ENCODE measurements around the gene MYL4.
"Not testable (repeated sequence)": the region's sequence is repeated elsewhere in the genome, so short reads cannot be mapped to it uniquely, and the experiment has no call there.

The MYL4 gene

GRCh38 chr17:47252209-47252608, 43.1 kb downstream of the MYL4 start:
- DNase-seq (ENCODE audit: insufficient read length, low spot score) (no peak), FAIRE-seq (no peak)
- no peak for TF ChIP-seq POLR2A (IDR thresholded peaks at IDR 0.05; ENCODE audit: low read depth, low read length)

- FAIRE-seq: no peak
- TF ChIP-seq POLR2A (IDR thresholded peaks at IDR 0.05; ENCODE audit: low read depth, low read length): no peak
- no peak for DNase-seq (ENCODE audit: insufficient read length, low spot score)
Observed at GRCh38 chr17:47252766-47253512, 43.8 kb downstream of the MYL4 start.

GRCh38 chr17:47253541-47254402, 44.6 kb downstream of the MYL4 start, which contains the start of gene ITGB3:
Gene ITGB3, plus strand, starts transcription at chr17:47253827. Its CDS starts 35 bp downstream, at chr17:47253862.
- peak; percentile 81 for DNase-seq (ENCODE audit: insufficient read length, low spot score)
- no peak for FAIRE-seq

GRCh38 chr17:47254403-47254943, 45.3 kb downstream of the MYL4 start:
- no peak for TF ChIP-seq POLR2A (IDR thresholded peaks at IDR 0.05; ENCODE audit: low read depth, low read length)
- DNase-seq (ENCODE audit: insufficient read length, low spot score): no peak
- no peak for FAIRE-seq

More at GRCh38 chr17:47253541-47254402, 44.6 kb downstream of the MYL4 start, which contains the start of gene ITGB3:
- no peak for TF ChIP-seq POLR2A (IDR thresholded peaks at IDR 0.05; ENCODE audit: low read depth, low read length)

- no peak for TF ChIP-seq POLR2A (IDR thresholded peaks at IDR 0.05; ENCODE audit: low read depth, low read length)
- FAIRE-seq: peak; percentile 92
- DNase-seq (ENCODE audit: insufficient read length, low spot score): peak; percentile 77
Observed at GRCh38 chr17:47257651-47258339, 48.6 kb downstream of the MYL4 start.

- no peak for DNase-seq (ENCODE audit: insufficient read length, low spot score)
- no peak for FAIRE-seq
- TF ChIP-seq POLR2A (IDR thresholded peaks at IDR 0.05; ENCODE audit: low read depth, low read length): no peak
Observed at GRCh38 chr17:47262586-47262985, 53.4 kb downstream of the MYL4 start.

- TF ChIP-seq POLR2A (IDR thresholded peaks at IDR 0.05; ENCODE audit: low read depth, low read length): no peak
- DNase-seq (ENCODE audit: insufficient read length, low spot score) (no peak), FAIRE-seq (no peak)
Observed at GRCh38 chr17:47264166-47264565, 55.0 kb downstream of the MYL4 start.

GRCh38 chr17:47265983-47266541, 56.9 kb downstream of the MYL4 start:
- FAIRE-seq: peak; percentile 33
- no peak for DNase-seq (ENCODE audit: insufficient read length, low spot score)
- no peak for TF ChIP-seq POLR2A (IDR thresholded peaks at IDR 0.05; ENCODE audit: low read depth, low read length)

- DNase-seq (ENCODE audit: insufficient read length, low spot score) (no peak), FAIRE-seq (no peak)
- TF ChIP-seq POLR2A (IDR thresholded peaks at IDR 0.05; ENCODE audit: low read depth, low read length): no peak
Observed at GRCh38 chr17:47266782-47267181, 57.6 kb downstream of the MYL4 start.

GRCh38 chr17:47267354-47267828, 58.2 kb downstream of the MYL4 start:
- FAIRE-seq (peak; percentile 80), DNase-seq (ENCODE audit: insufficient read length, low spot score) (peak; percentile 71)
- TF ChIP-seq POLR2A (IDR thresholded peaks at IDR 0.05; ENCODE audit: low read depth, low read length): no peak

- FAIRE-seq; DNase-seq (ENCODE audit: insufficient read length, low spot score): not testable (repeated sequence)
Observed at GRCh38 chr17:47268964-47269363, 59.8 kb downstream of the MYL4 start.

GRCh38 chr17:47269561-47270280, 60.6 kb downstream of the MYL4 start:
- not testable (repeated sequence) for FAIRE-seq; DNase-seq (ENCODE audit: insufficient read length, low spot score)

All from H54 (cell line).